Measurements from ENCODE around the gene TIPARP.
A peak's percentile ranks its signal among the peaks of the same experiment; 100 is the strongest.
"Not testable (repeated sequence)": the region's sequence is repeated elsewhere in the genome, so short reads cannot be mapped to it uniquely, and the experiment has no call there.

The TIPARP gene

DNA sequence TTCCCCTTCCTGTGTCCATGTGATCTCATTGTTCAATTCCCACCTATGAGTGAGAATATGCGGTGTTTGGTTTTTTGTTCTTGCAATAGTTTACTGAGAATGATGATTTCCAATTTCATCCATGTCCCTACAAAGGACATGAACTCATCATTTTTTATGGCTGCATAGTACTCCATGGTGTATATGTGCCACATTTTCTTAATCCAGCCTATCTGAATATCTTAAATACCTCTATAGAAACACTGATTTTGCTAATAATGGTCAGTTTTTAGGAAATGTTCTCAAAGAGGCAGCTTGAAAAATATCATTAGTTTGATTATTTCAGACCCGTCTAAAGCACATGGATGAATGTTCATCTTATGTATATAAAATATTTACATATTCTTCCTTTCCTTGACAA lies 21.7 kb upstream of the TIPARP start:
- DNase-seq, result not testable (repeated sequence)

DNA sequence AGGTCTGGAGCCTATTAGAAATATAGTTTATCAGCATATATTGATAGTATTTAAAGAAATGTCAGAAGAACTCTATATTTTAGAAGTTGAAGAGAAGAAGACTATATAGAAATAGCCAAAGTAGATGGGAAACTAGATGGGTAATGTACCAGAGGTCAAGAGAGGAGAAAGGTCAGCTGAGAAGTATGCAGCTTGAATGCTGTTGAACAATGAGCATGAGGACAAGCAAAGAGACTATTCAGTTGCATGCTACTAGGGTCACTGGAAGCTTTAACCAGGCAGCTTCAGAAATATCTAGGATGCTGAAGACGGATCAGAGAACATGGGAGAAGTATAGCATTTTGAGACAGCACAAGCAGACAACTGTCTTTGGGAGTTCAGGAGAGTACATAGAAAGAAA lies 19.6 kb upstream of the TIPARP start:
- no peak for DNase-seq

DNA sequence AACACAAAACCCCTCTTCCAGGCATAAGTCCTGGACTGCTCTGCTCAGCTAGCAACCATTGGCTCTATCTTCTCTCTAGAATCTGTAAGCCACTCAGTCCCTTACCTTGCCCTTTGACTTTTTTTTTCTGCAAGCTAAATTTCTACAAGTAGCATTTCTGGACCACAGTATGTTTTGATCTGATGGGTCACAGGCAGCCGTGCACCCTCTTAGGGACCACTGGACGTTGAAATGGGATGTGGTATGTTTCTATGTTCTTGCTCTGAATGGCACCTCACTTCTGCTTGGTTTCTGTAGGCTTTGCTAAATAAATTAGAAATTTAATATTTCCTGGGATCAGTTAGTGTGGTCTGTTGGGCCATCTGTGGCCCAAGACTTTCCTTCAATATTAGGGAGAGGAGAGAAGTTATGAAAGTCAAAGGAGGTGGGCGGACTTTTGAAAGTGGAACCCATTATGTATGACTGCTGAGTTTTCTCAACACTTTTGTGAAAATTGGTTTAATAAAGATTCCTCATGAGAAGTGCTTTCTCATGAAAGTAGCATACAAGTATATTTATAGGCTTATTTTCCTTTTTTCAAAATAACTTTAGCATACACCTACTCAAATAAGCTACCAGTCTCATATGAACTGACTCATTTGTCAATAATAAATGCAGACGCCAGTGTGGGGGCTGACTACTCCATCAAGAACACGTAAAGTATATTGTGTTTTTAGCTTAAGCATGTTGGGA lies 18.4 kb upstream of the TIPARP start:
- DNase-seq, result no peak

DNA sequence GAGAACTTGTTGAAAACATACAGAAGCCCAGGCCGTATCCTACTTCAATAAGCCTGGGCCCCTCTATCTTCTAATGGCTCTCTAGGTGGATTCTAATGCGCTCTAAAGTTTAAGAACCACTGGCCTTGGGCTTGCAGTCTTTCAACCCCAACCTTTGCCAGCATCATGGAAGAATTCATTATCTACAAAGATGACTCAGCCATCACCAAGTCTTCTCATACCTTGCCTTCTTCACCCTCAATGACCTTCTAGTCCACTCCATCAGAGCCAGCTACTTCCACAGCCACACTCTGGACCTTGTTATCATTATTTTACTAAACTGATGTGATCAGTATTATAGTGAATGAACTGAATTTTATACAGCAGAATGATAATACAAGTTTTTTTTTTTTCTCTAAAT lies 16.9 kb upstream of the TIPARP start:
- no peak for DNase-seq

DNA sequence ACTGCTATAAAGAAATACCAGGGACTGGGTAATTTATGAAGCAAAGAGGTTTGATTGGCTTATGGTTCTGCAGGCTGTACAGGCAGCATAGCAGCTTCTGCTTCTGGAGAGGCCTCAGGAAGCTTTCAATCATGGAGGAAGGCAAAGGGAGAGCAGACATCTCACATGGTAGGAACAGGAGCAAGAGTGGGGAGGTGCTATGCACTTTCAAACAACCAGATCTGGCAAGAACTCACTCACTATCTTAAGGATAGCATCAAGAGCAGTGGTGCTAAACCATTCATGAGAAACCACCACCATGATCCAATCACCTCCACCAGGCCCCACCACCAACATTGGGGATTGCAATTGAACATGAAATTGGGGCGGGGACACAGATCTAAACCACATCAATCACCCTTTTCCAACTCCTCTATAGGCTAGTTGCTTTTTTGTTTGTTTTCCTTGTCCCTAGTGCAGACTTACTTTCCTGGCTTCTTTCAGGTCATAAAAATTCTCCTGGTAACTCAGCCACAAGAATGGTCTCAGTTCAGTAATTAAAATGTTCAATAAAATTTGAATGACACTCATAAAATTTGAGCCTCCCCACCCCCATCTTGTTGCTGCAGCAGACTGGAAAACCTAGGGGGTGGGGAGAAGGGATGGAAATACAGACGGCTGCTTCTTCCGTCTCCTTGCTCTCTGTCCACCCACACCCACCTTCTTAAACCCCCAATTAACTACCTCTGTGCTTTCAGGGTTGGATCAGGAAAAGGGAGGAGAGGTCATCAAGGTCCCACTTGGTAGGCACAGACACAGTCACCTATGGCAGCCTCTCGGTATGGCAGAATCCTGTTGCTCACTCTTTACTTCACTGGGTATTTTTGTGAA lies 16.3 kb upstream of the TIPARP start:
- no peak for DNase-seq

DNA sequence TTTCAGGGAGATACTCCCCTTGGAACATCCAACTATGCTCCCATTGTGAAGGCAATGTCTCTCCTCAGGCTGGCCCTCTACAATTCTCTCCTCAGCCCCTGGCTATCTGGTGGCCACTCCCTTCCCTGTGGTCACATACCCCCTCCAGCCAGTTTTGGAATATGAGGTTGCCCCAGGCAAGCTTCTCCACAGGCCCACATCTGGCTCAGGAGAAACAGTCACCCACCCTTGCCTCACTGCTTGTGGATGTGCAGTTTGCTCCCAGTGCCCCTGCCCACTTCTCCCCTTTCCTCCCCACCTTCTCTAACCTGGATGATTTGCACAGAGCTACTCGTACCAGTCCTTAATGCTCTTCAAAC lies 15.7 kb upstream of the TIPARP start:
- no peak for DNase-seq

DNA sequence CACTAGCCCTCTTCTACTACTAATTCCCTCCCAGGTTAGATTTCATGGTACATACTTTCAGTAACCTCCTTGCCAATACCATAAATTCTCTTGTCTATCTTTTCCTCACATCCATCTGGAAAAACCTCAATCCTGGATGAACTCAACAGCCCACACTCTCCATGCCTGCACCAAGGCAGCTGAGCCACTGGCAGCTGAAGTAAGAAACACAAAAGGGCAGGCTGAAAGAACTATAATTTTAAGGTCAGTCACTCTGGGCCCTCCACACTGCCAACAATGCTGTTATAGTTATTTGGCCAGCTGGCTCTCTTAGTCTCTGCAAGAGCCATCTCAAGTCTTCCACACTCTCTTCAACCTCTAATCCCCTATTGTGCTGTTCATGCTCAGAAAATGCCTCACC lies 15.1 kb upstream of the TIPARP start:
- DNase-seq, result no peak

DNA sequence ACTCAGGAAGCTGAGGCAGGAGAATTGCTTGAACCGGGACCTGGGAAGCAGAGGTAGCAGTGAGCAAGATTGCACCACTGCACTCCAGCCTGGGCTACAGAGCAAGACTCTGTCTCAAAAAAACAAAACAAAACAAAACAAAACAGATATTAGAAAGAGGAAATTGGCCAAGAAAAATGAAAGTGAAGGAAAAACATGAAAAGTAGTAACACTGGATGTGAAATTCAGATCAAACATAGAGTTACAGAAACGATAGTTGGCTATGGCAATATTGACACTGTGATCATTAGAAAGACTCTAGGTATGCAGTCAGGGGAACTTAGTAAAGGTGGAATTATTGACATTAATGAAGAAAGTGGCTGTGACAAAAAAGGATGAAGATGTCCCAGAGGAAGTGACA lies 13.2 kb upstream of the TIPARP start:
- no peak for DNase-seq

DNA sequence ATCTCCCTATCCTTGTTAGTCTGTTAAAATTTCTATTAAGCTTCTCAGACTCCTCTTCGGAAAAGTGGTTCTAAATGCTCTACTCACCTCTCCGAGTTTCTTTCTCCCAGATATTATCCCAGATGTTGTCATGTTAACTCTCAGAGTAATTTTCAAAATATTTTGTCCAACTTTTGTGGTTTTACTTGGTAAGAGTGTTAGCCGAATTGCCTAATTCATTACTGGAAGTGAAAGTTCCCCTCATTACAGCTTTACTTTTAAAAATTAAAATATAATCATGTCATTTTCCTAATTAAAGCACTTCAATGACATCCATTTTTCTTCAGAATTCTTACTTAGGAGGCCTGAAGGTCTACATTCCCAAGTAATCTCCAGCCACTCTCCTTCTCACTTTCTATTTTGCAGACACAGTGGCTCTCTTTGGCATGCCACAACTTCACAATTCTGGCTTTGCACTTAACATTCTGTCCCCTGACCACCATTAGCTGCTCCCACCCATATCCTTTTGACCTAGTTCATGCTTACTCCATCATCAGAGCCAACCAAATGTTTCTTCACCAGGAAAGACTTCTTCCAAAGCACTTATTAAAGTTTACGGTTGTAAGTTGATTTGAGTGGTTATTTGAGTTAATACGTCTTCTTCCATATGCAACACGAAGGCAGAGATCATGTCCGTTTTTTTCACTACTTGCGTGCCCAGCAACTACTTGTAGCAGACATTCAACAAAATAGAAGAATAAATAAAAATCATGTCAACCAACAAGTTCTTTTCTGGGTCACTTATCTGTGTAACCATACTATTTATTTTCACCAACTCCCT lies 10.2 kb upstream of the TIPARP start:
- no peak for DNase-seq

DNA sequence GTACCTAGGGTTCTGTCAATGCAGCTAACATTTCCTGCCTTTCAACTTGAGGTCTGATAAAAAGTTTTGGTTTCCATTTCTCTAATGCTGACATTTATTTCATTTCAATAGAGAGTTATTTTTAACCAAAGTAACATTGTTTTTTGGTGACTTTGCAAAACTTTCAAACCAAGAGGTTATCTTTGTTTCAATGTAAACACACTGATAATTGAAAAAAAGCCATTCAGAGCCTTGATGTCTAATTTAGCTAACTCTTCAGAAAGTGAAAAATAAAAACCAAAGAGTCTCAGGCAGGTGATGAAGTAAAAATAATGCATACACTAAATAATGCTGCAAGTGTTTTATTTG lies 9.6 kb upstream of the TIPARP start:
- no peak for DNase-seq

DNA sequence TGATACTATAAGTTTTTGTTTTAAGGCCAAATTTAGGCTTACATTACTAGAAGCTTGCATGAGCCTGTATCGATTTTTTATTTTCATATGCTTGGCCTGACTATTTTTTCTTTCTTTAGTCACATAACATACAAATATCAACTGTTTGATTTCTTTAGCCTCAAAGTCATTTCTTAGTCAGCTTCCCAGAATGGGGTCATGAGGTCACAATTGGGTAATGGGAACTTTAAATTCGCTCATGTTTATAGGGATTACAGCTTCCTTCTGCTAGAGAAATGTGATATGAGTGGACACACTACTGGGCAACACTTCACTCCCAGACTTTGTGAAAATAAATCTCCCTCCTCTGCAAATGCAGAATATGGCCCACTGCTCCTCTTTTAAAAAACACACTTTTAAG lies 9.1 kb upstream of the TIPARP start:
- DNase-seq, result no peak

DNA sequence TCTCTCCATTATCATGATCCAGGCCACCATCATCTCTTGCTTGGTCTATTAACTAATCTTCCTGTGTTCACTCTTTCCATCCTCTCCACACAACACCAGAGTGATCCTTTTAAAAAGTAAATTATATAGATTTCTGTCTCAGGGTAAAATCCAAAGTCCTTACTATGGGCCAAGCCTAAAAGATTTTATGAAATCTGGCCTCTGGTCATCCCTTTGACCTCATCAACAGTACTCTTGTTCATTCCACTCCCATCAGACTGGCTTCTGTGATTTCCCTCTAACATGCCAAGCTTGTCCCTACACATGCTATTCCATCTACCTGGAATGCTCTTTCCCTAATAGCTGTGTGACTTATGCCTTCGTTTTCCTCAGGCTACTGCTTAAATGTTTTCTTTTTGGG lies 8.3 kb upstream of the TIPARP start:
- no peak for DNase-seq

DNA sequence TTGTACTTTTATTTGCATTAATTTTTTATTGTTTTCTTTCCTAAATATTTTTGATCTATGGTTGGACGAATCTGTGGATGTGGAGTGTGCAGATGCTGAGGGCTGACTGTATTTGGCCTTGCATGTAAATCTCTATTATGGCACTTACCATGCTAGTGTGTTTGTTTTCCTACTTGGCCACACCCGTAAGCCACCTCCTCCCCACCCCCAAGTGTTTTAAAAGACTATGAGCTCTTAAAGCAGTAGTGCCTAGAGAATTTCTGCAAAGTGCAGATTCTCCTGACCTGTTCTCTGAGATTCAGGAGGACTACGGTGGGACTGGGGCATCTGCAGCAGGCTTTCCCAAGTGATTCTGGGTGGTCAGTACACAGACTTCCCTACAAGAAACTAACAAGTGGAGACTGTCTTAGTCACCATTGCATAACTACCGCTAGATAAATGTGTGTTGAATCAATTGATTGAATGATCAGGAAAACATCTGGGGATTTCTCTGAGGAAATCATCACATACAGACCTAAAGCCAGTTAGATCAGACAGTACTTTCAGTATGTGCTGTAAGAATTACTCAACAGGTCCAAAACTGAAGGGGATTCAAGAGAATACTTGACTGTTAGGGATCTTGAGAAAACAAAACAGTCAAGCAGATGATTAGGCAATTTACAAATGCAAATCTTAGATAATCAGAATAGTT lies 6.2 kb upstream of the TIPARP start:
- DNase-seq, result no peak

DNA sequence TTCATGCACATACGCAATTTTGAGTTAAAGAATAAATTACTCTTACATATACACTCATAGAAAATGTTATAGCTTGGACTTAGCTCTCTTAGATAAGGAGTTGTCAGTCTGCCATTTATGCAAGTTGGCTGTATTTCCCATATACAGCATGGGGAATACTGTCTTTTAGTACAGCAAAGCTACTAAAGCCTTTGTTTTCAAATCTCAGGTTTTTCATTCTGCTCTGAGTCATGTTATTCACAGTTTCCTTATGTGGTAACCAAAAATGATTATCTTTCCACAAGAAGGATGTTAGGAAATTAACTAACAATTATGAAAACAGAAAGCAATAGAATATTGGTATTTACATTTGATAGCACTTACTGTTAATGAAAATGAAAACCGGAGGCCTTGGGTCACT lies 4.3 kb upstream of the TIPARP start:
- no peak for DNase-seq

DNA sequence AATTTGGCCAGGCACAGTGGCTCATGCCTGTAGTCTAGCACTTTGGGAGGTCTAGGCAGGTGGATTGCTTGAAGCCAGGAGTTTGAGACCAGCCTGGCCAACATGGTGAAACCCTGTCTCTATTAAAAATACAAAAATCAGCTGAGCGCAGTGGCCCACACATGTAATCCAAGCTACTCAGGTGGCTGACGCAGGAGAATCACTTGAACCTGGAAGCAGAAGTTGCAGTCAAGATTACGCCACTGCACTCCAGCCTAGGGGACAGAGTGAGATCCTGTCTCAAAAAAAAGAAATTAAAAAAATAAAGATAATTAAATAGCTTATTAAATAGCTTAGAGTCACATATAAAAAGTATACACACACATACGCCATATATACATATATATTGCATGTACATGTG lies 3.7 kb upstream of the TIPARP start:
- no peak for DNase-seq

DNA sequence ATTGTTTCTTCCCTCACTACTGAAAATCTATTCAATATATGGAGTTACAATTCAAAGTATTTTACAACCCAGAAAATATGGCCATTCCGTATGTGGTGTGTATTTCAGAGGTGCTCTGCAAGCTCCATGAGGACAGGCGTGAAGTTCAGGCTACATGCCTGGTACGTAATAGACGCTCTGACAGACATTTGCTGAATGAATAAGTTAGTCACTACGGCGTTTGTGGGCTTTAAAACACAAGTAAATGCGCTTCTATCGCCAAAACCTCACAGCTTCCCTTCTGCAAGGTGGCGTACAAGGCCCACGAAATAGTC lies 701 bp upstream of the TIPARP start:
- DNase-seq, result no peak

DNA sequence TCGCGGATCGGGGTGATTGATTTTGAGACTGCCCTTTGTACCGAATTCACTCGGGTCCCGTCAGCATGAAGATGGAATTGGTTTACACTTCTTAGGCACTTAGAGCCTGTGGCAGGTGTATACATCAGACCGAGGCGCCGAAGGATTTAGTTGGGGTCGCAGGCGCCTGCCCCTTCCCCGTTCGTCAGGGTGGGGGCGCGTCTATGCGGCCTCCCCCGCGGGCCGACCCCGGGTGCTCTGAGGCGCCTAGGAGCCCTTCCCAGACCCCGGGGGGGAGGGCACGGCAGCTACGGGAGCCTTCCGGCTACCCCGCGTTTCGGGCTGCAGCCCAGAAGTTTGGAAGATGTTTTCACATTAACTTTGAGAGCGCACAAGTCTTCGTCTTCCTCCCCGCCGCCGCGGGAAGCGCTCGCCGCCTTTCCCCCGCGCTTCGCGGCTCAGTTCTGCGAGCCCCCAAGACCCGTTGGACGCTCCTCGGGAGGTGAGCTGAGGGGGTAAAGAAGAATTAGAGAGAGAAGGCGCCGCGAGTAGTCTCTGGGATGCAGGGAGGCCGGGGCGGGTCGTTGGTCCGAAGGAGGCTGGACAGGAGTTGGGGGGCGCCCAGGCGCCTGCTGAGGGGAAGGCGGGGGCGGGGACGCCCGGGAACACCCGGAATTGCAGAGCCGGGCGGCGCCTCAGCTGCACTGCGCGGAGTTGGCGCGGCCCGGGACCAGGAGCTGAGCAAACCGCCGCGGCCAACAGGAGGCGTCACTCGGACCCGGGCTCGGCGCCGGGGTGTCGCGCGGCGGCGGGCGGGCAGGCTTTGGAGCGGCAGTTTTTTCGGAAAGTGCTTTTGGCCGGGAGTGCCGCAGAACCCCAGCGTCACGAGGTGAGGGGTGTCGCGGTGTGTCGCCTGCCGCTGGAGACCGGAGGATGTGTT lies 780 bp downstream of the TIPARP start:
- DNase-seq, result no peak

DNA sequence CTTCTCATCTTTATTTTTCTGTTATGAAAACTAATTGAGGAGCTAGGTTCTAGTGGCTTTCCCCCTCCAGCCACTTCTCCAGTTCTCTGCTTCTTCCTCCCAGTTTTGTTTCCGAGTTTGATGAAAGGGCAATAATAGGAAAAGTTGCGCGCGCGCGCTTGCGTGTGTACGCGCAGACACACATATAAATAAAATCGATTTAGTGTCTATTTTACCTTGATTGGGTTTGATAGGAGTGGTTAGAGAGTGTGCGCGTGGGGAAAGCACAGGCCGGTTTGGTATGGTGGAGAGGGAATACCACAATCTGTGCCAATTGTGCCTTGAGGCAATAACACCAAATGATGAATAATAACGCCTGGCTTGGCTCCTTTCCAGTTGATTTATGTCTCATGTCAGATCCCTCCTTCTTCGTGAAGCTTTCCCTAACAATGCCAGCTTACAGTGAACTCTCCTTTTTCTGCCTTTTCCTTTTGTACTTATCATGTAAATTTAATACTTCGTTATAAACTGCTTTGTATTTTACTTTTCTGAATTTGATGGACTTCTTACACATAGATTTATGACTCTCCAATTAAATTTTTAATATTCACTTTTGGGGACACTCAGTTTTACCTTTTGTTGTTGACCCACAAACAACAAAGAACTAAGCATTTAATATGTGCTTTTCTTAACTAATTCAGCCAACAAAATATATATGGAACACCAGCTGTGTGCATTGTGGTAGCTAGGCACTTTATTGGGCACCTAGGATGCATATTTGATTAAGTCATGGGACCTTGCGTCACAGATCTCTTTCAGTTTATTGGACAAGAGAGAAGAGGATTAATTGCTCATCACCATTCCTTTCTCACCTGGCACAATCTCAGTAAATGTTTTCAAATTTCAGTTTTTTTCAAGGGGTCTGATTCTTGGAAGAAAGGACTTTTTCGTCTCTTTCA lies 1.7 kb downstream of the TIPARP start:
- DNase-seq, result peak; percentile 21

DNA sequence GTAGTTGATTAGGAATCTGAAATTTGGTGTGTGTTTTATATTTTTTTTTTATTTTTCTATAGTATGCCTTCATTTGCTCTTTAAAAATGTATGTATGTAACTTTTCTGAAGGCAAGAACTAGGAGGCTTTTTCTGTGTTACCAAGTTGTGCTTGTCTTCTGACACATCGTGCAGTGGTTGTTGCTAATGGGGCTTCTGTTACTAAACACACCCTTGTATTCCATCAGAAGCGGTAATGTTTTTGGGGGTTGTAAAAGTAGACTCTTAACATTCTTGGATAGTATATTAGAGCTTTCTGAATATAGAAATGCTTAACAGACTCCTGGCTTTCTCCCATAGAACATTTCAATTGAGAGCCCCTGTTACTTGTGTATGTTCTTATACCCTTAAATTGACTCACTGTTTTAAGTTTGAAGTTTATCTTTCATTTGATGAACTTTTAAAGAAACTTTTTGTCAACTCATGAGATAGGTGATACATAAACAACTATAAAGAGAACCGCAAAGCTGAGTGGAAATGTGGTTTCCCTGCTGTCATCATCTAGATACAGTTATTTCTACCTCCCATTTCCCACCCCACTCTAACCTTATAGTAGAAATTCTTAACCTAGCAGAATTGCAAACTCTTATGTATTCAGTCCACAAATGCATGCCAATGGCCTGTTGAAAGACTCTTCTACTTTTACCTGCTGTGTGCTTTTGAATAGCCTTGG lies 2.5 kb downstream of the TIPARP start:
- DNase-seq, result no peak

DNA sequence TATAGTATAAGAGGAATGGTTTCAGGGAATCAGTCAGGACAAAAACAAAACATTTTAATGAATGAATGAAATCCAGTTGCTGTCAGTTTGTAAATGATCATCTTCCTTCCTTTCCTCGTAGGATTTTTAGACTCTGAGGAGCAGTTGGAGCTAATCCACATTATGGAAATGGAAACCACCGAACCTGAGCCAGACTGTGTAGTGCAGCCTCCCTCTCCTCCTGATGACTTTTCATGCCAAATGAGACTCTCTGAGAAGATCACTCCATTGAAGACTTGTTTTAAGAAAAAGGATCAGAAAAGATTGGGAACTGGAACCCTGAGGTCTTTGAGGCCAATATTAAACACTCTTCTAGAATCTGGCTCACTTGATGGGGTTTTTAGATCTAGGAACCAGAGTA lies 3.1 kb downstream of the TIPARP start:
- DNase-seq, result no peak
